ENCODE measurements around the gene CUX1.
A peak's percentile ranks its signal among the peaks of the same experiment; 100 is the strongest.
"Not testable (repeated sequence)": the region's sequence is repeated elsewhere in the genome, so short reads cannot be mapped to it uniquely, and the experiment has no call there.

CUX1 gene

DNA sequence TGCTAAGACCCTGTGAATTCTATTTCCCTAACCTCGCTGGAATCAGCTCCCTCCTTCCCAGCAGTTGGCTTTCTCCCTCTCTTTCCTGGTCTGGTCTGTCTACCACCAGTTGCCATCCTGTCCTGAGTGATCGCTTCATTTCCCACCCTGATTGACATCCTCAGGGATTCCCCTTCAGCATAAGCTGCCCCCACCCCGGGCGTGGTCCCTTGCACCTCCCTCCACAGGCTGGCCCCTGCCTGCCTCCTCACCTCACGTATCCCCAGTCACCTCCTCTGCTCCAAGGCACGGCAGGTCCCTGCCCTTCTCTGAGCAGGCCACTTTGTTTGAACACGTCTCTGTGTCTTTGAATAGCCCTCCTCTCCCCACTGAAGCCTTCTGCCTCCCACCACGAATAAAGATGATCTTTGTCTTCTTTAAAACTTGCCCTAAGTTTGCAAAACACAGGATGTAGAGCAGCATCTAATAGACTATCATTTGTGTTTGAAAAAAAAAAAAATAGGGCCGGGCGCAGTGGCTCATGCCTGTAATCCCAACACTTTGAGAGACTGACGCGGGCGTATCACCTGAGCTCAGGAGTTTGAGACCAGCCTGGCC lies 233.5 kb downstream of the CUX1 start:
- DNase-seq (ENCODE audit: low read depth), result no peak
- TF ChIP-seq, protein P1, sequence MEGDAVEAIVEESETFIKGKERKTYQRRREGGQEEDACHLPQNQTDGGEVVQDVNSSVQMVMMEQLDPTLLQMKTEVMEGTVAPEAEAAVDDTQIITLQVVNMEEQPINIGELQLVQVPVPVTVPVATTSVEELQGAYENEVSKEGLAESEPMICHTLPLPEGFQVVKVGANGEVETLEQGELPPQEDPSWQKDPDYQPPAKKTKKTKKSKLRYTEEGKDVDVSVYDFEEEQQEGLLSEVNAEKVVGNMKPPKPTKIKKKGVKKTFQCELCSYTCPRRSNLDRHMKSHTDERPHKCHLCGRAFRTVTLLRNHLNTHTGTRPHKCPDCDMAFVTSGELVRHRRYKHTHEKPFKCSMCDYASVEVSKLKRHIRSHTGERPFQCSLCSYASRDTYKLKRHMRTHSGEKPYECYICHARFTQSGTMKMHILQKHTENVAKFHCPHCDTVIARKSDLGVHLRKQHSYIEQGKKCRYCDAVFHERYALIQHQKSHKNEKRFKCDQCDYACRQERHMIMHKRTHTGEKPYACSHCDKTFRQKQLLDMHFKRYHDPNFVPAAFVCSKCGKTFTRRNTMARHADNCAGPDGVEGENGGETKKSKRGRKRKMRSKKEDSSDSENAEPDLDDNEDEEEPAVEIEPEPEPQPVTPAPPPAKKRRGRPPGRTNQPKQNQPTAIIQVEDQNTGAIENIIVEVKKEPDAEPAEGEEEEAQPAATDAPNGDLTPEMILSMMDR (IDR thresholded peaks at IDR 0.05; ENCODE audit: low read depth, low read length, missing control alignments), result no peak
- H3K4me3 ChIP-seq (ENCODE audit: low read depth, low read length), result no peak overlapping the region

DNA sequence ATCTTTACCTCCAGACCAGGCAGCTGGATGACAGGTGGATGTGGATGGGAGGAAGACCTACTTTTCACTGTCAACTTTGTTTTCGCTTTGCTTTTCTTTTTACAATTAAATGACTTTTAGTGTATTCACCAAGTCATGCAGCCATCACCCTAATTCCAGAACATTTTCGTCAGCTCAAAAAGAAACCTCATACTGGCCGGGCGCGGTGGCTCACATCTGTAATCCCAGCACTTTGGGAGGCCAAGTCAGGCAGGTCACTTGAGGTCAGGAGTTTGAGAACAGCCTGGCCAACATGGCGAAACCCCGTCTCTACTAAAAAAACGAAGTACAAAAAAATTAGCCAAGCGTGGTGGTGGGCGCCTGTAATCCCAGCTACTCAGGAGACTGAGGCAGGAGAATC lies 234.3 kb downstream of the CUX1 start:
- H3K4me3 ChIP-seq (ENCODE audit: low read depth, low read length); DNase-seq (ENCODE audit: low read depth): not testable (repeated sequence)

DNA sequence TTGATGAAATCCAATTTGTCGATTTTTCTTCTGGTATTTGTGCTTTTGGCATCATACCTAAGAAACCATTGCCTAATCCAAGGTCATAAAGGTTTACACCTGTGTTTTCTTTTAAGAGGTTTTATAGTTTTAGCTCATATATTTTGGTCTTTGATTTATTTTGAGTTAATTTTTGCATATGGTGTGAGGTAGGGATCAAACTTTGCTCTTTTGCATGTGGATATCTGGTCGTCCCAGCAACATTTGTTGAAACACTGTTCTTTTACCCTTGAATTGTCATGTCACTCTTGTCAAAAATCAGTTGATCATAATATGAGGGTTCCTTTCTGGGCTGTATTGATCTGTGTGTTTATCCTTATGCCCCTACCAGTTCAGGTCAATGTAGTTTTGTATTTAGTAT lies 236.7 kb downstream of the CUX1 start:
- no peak overlapping the region for H3K4me3 ChIP-seq (ENCODE audit: low read depth, low read length)
- no peak for DNase-seq (ENCODE audit: low read depth)
- TF ChIP-seq, protein P1 (IDR thresholded peaks at IDR 0.05; ENCODE audit: low read depth, low read length, missing control alignments), result no peak

GRCh38 chr7:102055181-102055976 lies 238.0 kb downstream of the CUX1 start:
- no peak for DNase-seq (ENCODE audit: low read depth)
- H3K4me3 ChIP-seq (ENCODE audit: low read depth, low read length), result no peak overlapping the region
- TF ChIP-seq, protein P1 (IDR thresholded peaks at IDR 0.05; ENCODE audit: low read depth, low read length, missing control alignments), result no peak

DNA sequence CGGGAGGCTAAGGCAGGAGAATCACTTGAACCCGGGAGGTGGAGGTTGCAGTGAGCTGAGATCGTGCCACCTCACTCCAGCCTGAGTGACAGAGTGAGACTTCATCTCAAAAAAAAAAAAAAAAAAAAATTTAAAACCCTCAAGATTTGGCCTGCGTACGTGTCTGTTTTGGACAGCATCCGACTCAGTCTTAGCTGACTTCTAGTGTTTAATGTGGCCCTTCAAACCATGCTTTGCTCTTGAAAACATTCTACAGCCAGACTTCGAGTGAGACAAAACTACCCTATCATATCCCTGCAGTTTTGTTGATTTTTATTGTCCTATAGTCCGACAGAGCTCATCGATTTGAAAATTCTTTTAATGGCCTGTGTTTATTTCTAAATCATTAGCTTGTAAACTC lies 242.1 kb downstream of the CUX1 start:
- no peak overlapping the region for H3K4me3 ChIP-seq (ENCODE audit: low read depth, low read length)
- TF ChIP-seq, protein P1 (IDR thresholded peaks at IDR 0.05; ENCODE audit: low read depth, low read length, missing control alignments), result no peak
- no peak for DNase-seq (ENCODE audit: low read depth)

- no peak for DNase-seq (ENCODE audit: low read depth)
- TF ChIP-seq, protein P1 (IDR thresholded peaks at IDR 0.05; ENCODE audit: low read depth, low read length, missing control alignments), result no peak
- H3K4me3 ChIP-seq (ENCODE audit: low read depth, low read length), result no peak overlapping the region
Observed at GRCh38 chr7:102061354-102061945, 244.0 kb downstream of the CUX1 start.

DNA sequence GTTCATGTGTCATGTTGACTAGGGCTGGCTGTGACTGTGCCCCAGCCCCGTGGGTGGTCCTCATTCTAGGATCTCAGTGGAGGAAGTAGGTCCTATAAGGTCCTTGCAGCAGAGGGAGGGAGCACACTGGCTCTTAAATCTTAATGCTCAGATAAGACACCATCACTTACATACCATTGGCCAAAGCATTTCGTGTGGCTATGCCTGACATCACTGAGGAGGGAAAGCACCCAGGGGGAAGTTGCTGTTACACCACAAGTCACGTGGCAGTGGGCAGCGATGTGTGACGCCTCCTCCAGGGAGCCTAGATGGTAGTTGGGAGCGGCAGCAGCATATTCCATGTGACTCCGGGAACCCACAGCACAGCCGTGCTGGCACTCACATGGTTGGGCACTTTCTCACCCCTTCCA lies 244.6 kb downstream of the CUX1 start:
- TF ChIP-seq, protein P1 (IDR thresholded peaks at IDR 0.05; ENCODE audit: low read depth, low read length, missing control alignments), result no peak
- H3K4me3 ChIP-seq (ENCODE audit: low read depth, low read length), result no peak overlapping the region
- DNase-seq (ENCODE audit: low read depth), result peak; percentile 52

Measured in GM12864 (cell line).